Stimulated activated CD8-positive, alpha-beta memory T cell treated with anti-CD3 and anti-CD28 coated beads, Interleukin-2, amount 100 ng/mL, for 48 hours (primary cell): ENCODE data around the gene CSRP1.
"Not testable (repeated sequence)": the region's sequence is repeated elsewhere in the genome, so short reads cannot be mapped to it uniquely, and the experiment has no call there.

ENCODE experiments used
- DNase-seq, 2 donors: peaks; one replicate each; pipeline ENCODE4 v3.0.0-alpha.2; 2020; ENCODE audit warnings: low read depth in 2 of 2

Gene CSRP1

DNA sequence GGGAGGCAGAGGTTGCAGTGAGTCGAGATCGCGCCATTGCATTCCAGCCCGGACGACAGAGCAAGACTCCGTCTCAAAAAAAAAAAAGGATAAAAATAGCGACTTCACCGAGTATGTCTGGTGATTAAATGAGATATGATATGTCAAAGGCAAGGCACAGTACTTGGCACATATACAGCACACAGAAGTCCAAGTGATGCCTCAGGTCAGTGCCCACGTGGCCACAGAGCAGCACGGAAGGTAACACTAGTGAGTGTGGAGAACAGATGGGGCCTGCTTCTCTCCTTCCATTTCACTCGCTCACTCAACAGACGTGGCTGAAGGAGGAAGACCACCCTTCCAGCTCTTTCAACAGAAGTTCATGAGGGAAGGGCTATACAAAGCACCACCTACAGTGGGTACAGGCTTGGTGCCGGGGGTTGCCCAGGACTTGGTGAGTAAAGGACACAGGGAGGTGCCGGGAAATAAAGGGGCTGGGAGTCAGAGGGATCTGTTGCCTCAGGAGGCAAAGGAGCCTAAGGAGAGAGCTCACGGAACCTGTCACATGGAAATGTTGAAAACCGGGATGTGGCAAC, 8.9 kb downstream of the CSRP1 start:
- no peak for DNase-seq

DNA sequence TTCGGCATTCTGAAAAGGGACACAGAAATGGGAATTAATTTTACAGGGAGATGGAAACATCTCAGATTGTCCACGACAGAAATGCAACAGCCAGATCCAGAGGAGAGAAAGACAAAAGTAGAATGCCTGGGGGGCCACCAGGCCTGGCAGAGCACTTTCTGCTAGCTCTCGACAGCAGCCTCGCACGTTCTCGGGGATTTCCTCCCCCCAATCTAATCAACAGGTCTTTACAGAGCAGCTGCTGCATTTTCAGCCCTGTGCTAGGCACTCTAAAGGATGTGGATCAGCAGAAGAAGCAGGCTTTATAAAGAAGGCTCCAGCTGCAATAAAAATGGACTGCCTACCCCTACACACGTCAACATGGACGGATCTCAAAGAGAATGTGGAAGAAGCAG, 10.6 kb downstream of the CSRP1 start:
- no peak for DNase-seq

GRCh38 chr1:201495551-201496295, 11.2 kb downstream of the CSRP1 start:
- no peak for DNase-seq

DNA sequence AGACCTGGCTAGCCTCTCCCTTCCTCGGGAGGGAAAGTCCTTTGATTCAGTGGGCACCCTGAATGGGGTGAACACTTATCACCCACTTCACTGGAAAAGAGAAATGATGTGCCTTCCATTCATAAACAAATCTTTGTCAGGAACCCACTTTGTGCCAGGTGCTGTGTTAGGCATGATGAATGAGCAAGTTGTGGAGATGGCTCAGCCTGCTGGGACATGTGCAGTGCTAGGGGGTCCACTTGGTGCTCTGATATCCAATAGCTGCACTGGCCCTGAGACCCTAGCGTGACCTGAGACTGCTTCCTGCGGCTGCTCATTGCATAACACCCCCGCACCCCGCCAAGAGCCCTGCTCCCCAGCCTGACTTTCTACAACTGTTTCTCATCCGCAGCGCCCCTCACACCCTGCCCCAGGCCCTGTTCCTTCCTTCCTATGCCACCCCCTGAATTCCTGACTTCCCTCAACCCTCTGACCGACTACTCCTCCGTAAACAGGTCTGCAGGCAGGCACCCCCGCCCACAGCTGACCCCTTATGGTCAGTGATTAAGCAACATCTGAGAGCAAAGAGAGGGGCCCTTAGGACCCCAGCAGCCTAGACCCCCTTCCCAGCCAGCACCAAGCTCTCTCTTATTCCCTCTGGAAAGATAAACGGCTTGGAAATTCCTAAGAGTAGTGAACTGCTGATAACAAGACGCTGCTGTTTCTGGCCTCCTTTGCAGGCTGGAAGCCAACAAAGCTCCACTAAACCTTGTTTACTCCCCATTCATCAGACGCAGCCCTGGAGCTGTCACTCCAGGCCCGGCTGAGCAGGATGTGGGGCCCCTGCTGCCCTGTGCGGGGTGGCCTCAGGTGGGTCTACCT, 12.9 kb downstream of the CSRP1 start:
- DNase-seq, result no peak

- DNase-seq, result not testable (repeated sequence)
Measured at GRCh38 chr1:201493026-201493656, 13.8 kb downstream of the CSRP1 start.

GRCh38 chr1:201491896-201492511, 14.9 kb downstream of the CSRP1 start:
- DNase-seq, result no peak

DNA sequence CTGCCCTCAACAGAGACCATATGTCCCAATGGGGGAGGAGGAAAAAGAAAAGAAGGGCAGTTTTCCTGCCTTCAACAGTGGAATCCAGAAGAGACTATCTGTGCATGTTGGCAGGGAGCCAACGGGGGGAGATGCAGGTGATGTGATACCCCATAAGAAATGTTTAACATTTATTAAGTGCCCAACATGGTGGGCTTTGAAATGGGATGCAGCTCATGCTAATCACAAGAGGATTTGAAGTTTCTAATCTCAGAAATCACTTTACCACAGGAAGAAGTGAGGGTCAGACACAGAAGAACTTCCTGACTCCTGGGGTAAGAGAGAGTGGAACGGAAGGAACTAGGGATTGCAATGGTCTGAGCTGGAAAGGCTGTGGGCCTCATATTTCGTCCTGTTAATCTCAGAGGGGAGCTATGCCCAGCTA, 16.2 kb downstream of the CSRP1 start:
- DNase-seq, result no peak

GRCh38 chr1:201489643-201490261, 17.2 kb downstream of the CSRP1 start:
- no peak for DNase-seq

GRCh38 chr1:201488830-201489589, 17.9 kb downstream of the CSRP1 start:
- DNase-seq, result no peak

DNA sequence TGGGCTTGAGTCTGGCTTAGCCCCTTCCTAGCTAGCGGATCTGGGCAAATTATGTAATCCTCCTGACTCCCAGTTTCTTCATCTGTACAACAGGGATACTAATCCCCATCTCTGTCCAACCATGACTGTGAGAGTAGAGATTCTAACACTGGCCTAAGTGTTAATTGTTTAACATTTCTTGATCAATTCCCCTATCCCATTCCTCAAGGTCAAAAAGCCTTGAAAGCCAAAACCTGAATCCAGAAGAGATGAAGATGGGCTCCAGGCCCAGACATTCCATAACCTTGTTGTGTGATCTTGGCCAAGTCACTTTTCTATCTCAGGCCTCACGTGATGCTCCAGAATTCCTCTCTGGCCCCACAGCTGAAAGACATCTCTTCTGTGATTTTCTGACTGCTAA, 19.2 kb downstream of the CSRP1 start:
- DNase-seq, result no peak

DNA sequence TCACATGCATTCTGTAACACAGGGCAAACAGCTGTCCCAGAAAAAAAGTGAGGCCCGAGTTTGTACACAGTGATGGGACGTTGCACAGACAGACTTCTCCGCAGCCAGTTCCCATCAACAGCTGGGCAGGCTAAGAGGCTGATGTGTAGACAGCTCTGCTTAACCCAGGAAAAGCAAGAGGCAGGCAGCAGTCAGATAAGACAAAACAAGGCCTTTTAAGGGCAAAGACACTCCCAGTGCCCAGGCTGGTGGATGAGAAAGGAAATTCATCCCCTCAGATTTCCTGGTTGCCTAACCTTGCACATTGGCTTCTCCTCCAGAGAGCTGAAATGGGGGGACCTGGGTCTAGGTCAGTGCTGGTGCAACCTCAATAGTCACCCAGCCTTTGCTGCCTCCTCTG, 20.7 kb downstream of the CSRP1 start:
- no peak for DNase-seq

- no peak for DNase-seq
Measured at GRCh38 chr1:201485184-201485774, 21.6 kb downstream of the CSRP1 start.

DNA sequence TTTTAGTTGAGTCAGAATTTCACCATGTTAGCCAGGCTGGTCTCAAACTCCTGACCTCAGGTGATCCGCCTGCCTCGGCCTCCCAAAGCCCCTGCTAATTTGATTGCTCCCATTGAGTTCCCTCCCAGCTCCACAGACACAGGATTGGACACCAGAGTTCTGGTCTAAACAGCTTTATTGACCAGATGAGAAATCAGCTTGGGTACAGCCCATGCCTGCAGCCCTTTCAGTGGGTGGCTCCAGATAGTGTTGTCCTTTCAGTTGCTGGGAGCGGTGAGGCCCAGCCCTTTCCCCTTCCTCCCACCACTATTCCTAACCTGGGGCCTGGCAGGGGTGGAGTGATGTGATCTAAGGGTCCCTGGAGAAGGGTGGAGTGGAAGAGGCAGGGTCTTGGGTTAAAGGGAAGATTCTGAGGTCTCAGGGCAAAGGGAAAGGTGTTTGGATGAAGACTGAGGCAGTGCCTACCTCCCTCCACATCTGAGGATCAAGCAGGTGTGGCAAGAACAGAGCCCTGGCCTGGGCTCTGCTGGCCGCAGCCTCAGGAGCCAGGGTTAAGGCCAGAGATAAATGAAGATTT, 23.5 kb downstream of the CSRP1 start:
- no peak for DNase-seq

- DNase-seq, result no peak
Measured at GRCh38 chr1:201482755-201483154, 24.2 kb downstream of the CSRP1 start.

GRCh38 chr1:201481761-201482493, 25.0 kb downstream of the CSRP1 start:
- DNase-seq, result peak; percentile 66 to 79

DNA sequence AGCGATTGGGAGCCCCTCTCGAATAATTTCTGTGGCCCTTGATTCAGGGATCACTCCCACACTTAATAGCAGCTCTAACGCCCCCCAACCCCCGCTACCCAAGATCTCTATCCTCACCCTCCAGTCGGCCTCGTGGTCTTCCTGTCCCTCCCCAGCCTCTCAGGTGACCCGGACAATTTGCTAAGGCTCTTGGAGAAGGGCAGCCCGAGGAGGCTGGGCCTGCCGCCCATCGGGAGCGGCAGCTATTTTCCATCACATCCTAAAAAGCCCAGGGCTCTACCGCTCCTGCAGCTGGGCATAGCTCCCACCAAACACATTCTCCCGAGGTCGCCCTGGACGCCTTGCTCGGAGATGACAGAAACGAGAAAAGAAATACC, 25.9 kb downstream of the CSRP1 start:
- DNase-seq, result no peak

- DNase-seq, result peak; percentile 31 to 63
Measured at GRCh38 chr1:201480231-201481003, 26.5 kb downstream of the CSRP1 start.

DNA sequence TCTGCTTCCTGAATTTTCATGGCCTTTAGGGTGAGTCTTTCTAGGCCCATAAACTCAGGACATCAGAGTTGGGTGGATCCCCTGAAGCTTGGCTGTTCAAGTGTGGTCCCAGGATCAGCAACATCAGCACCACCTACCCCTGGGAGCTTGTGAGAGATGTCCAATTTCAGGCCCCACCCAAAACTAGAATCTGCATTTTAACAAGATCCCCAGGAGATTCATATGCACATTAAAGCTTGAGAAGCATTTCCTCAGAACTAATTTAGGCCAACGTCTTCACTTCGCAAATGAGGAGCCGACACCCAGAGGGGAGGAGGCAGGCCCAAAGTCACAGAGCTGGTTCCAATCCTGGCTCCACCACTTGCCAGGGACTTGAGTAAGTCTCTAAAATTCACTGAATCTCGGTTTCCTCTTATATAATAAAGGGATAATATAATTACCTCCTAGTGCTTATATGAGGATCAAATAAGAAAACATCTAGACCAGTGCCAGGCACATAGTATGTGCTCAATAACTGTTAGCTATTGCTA, 27.7 kb downstream of the CSRP1 start:
- DNase-seq, result no peak
